GM19438 (cell line): ENCODE data around the gene FRZB.

Experiments used
- ATAC-seq: cut with Tn5 transposase; IDR thresholded peaks from one replicate; pipeline ENCODE4 v1.9.1; 2021; ENCODE audit warnings: low read depth; ENCODE audit not compliant: unreplicated experiment

FRZB gene

DNA sequence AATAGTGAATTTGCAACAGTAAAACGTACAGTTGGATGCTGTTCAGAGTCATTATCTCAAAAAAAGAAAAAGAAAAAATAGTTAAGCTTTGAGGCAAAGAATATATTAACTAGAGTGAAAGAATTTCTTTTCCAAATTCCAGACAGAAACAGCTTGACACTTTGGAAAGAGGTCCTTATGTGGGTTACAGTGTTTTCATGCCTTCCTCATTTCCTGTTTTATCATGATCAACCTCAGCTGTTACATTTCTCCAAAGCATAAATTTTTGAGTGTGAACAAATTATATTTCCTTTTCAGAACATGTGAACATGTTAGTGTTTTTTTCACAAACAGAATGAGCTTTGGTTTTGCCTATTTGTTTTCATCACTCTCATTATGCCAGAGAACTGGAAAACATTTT, 13.6 kb downstream of the FRZB start:
- no peak for ATAC-seq

DNA sequence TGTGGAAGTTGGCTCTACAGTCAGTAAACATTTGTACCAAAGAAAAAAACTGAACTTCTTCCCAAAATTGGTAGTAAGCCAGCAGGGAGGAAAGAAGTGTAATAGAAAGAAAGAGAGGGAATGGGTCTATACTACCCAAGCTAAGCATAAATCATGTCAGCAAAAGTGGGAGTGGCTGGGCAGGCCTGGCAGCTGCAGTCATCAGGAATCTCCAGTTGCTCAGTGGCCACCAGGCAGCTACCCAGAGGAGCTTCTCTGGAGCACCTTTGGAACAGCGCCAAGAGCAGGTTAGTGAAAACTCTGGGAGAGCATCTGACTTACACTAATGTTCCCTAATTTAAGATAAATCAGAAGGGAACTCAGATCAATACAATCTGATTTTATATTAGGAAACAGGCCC, 14.3 kb downstream of the FRZB start:
- no peak for ATAC-seq

DNA sequence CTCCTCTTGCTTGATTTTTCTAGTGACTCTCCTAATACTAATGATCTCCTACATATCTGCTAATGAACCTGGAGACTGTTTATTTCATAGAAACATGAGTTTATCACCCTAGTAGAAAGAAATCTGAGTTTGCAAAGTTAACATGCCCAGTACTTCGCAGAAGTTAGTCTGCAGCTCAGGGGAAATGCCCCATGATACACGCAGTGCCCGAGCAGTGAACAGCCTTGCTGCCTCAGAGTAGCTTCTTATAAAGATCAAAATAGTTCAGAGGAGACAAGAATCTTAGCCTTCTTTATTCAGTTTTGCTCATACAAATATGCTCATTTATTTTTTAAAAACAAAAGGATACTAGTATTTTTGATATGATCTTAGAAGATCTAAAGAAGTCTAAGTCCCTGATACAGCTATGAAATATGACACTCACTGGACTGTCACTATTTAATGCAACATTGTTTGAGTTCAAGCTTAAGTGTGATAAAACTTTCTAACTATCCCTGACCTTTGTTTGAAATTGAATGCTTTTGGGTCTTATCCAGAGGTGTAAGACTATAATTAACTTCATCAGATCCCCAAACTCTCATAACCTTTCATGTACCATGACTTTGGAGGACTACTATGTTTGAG, 20.5 kb downstream of the FRZB start:
- ATAC-seq = no peak

DNA sequence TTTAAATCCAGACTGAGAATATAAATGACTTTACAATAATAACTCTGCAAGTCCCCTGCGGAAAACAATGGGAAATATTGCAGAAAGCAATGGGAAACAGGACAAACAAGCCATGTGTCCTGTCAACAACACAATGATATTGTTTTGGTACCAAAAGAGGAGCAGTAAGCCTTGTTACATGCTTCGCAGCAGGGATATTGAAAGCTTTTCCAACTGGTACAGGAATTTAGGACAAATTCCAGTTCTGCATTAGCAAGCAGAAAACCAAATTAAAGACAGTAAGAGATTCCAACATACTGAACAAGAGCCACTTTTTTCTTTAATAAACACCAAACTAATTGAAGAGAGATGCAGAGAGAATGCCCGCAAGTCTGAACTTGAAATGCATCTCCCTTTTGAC, 30.0 kb downstream of the FRZB start:
- ATAC-seq = no peak

DNA sequence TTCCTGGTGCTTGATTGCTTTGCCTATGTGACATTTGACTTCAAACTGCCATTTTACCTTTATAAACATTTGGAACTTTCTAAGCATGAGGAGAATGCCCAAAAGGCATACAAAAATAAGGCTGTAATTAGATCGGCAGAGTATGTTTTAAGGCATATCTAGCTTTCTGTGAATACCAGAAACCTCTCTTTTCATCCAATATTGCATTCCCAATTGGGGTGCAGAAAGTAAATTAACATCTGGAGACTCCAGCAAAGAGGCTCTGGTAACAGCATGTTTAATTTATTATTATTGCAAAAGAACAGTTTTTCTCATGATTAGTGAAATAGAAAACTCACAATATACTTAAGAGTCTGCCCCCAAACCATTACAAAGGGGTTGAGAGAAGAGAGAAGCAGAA, 32.1 kb downstream of the FRZB start:
- ATAC-seq = no peak

DNA sequence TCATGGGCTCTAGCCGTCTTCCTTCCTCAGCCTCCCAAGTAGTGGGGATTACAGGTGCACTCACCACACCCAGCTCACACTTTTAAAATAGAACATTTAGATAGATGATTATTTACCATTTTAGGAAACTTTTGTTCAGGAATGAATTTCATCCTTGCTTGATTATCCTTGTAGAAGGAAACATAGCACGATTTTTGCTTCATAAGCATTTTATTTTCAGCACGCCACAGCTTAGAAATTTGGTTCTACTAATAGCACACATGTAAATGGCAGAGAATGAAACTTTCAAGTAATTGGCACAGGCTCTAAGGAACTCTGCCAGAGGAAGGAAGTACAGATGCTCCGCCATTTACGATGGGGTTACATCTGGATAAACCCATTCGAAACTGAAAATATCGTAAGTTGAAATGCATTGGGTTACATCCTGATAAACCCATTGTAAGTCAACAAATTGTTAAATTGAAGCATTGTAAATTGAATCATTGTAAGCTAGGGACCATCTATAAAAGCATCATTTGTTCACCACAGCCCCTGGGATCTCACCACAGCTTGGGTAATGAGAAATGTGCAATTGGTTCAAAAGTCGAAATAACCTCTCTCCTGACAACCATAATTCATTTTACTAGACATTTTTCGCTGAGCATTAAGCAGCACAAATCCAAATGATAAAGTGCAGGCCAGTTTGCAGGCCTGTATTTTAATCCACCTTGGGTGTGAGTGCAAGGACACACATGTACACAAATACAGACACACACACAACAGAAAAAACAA, 33.2 kb downstream of the FRZB start:
- ATAC-seq = no peak

DNA sequence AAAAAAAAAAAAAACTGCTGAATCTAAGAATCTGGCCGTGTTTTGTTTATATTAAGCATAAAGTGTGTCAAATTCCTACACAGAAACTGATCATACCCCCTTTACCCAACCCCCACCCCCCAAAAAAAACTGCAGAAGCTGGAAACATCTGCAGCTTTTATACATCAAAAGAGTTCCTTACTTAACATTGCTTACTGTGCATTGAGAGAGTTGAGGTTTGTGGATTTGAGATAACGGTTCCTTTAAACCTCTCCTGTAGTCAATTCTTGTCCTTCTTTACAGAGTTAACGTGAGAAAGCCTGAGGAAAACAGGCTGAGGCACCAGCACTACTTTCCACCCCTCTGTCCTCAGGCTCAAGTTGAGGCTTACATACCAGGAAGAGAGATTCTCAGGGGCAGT, 34.5 kb downstream of the FRZB start:
- ATAC-seq = no peak

DNA sequence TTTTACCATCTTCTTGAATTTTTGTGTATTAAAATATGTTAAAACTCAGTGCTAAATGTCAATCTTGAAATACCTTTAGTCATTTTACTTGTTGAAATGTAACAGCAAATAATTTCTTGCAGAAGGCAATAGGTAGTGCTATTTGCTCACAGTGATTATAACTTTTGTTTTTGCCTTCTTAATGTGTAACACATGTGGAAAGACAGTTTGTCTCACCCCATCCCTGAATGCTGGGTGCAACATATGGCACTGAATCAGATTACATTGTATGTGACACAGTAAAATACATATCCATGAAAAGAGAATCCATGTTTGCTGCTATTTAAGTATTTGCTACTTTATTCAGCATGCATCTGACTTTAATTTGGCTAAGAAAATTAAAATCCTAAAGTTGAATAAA, 35.3 kb downstream of the FRZB start:
- no peak for ATAC-seq

DNA sequence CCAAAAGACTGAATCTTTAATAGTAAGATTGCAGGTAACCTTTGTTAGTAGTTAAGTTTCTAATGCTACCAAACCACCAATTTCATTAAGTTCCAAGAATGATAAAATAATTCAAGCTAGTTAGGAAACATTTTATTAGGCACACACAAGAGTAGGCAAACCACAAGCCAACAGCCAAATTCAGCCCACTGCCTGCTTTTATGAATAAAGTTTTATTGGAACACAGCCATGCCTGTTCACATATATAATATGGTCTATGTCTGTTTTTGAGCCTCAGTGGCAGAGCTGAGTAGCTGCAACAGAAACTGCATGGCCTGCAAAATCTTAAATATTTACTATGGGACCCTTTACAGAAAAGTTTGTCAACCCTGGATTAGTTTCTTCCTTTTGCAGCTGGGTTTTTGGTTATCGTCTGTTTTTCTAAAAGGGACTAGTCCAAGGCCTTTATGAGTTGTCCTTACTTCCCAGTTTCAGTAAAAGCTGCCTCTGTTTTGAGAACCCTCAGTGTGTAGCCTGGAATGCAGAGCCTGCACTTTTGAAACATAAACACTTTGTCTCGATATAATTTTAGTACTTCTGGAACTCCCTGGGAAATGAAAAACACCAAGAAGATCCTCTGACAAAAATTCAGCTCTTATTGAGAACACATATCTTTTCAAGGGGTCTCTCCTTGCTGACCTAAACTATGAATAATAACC, 39.1 kb downstream of the FRZB start:
- no peak for ATAC-seq

DNA sequence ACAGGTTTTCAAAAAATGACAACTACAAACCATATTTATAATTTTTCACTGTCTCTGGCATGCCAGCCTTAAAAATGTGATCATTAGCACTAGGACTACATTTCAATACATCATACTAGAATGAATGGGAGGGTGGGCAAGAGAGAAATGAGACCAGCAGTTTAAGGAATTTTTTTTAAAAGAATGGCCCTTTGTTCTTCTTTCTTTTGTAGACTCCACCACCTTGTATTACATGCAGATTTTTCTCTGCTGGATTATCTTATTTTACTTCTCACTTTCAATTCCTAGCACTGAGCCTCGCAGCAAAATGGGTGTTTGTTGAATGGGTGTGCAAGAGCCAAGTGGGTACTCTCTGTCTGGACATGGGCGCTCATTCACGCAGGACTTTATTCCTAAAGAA, 39.9 kb downstream of the FRZB start:
- ATAC-seq = no peak

DNA sequence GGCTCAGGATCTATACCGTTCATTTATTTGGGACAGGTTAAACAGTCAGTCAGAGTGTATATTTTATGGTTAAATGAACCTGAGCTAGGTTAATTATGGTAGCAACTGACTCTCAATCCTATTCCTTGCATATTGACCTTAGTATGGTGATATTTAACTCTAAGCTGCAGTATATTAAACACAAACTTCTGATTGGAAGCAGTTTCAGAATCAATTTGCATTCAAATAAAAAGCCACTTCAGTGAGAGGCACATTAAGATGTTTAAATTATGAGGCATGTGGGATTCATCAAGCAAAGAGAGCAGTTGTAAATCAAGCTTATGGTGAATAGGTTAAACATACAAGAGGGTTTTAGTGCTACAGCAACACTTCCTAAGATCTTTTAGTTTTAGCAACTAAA, 40.4 kb downstream of the FRZB start:
- ATAC-seq = no peak

DNA sequence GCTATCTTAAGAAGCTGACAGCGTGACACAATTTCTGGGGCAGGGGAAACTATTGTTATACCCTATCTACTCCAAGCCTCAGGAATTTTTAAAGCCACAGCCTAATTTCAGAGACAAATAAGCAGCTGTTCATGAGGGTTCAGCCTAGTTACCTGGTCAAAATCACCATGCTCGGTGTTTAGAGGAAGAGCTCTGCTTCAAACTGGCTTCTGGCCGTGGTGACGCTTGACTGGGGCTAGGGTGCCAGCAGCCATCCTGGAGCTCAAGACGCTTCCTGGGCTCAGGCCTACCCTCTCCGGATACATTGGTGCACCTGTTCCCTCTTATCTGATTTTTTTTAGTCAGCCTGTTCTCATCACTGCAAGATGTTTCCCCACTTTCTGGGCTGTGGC, 41.7 kb downstream of the FRZB start:
- no peak for ATAC-seq

DNA sequence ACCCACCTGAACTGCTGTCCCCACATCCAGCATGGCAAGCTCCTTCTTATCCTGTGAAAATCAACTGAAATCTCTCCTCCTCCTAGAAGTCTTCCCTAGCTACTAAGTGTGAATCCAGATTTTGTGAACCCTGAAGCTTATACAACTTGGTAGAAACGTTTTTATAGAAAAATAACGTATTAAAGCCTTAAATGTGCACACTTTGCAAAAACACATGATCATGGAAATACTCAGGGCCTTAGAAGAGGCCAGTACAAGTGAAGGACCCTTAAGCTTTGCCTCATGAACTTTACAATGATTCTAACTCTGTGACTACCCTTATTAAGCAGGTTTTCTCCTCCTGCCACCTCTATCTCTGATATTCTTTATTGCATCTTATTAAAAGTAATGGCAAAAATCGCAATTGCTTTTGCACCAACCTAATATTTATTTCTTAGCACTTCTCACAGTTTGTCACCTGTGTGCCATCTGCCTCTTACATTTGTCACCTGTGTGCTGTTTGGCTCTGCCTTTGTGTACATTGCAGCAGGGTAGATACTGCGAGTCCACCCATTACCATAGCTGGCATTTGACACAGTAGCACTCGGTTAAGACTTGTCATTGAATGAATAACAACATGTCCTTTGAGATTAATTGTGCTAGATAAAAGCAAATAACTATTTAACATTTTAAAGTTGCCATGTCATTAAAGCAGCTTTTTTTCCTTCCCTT, 42.2 kb downstream of the FRZB start:
- no peak for ATAC-seq

DNA sequence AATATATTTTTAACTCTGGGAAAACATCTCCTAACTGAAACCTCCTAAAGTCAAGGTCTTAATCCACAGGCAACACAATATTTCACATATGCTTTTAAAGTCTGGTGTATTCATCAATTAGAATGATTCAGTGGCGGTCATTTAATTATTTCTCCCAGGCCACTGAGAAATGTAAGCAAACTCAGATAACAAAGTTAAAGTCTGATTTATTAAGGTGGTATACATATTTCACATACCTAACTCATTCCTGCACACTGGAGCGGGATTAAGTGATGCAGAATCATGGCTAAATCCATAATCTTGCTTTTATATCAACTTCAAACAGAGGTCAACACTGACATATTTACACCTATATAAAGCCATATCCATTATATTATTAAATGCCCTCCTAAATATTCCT, 43.7 kb downstream of the FRZB start:
- no peak for ATAC-seq

DNA sequence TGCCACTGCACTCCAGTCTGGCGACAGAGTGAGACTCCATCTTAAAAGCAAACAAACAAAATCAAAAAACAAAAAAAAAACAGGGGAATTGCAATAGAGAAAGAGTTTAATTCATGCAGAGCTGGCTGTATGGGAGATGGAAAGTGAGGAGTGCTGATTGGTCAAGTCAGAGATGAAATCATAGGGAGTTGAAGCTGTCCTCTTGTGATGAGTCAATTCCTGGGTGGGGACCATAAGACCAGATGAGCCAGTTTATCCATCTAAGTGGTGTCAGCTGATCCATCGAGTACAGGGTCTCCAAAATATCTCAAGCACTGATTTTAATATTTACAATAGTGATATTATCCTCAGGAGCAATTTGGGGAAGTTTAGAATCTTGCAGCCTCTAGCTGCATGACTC, 45.3 kb downstream of the FRZB start:
- no peak for ATAC-seq

DNA sequence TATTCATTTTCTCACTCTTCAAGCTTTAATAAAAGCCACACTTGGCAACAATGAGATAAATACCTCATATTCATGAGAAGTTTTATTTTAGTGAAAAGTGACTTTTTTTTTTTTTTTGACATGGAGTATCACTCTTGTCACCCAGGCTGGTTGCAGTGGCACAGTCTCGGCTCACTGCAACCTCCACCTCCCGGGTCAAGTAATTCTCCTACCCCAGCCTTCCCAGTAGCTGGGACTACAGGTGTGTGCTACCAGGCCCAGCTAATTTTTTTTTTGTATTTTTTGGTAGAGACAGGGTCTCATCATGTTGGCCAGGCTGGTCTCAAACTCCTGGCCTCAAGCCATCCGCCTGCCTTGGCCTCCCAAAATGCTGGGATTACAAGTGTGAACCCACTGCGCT, 47.0 kb downstream of the FRZB start:
- no peak for ATAC-seq

DNA sequence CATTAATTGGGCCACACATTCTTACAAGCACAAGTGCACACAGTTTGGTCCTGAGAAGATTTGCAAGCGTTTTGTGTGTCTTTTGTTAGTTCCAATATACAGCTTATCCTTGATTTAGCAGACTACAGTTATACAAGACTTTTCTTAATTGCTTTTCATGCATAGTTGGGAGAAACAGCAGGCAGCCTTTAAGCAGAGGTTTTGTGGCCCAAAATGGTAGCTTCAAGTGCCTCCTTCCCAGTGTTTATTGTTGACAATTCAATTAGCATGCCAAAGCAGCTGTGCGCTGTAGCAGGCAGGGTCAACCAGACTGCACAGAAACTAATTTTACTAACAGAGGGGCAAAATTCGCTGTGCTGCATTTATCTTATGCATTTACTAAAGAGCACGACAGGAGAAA, 47.5 kb downstream of the FRZB start:
- no peak for ATAC-seq

DNA sequence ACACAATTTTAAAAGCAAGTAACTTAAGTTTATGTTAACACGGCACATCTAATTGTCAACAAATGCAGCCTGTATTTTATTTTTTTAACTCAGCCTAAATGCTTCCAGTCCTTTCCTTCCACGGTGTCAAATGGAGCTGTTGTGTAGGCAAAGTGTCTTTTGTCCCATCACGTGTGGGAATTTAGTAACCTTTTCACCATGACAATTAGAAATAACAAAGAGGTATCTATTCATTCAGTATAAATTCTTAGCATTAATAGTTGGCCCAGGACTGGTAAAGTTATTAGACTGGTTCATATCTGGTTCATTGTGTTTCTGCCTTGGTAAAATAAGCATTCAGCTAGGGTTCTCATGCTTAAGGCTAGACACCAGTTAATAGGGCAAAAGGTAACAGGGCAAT, 47.9 kb downstream of the FRZB start:
- ATAC-seq = no peak

DNA sequence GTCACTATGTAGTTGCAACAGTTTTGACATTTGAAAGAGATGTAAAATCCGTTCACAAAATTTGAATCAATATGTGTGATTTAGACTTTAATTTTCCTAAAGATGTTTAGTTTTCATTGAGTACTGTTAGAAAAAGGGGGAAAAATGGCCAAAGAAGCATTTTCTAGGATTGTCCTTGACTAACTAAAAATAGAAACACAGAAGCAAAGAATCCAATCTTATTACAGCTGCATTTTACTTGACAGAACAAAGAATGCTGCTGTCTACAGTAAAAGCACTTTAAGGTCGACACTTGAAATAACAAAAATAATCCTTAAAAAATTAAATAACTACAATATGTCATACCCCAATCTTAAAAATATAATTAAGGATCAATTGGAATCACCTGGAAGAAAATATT, 48.9 kb downstream of the FRZB start:
- no peak for ATAC-seq

DNA sequence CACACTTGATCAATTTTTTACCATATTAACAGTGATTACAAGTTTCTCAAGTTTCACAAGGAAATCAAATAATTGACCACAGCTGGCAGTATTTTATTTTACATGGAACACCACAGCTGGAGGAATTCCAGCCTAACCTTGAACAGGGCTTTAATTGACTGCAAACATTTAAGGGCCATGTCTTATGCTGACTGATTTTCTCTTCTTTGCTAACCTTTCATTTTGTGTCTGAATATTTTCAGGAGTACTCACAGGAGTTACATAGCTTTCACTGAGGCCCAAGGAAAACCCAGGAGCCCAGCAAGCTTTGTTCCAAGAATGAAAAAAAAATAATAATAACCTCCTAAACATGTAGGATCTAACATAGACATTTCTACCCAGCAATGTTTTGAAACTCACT, 49.6 kb downstream of the FRZB start:
- no peak for ATAC-seq

DNA sequence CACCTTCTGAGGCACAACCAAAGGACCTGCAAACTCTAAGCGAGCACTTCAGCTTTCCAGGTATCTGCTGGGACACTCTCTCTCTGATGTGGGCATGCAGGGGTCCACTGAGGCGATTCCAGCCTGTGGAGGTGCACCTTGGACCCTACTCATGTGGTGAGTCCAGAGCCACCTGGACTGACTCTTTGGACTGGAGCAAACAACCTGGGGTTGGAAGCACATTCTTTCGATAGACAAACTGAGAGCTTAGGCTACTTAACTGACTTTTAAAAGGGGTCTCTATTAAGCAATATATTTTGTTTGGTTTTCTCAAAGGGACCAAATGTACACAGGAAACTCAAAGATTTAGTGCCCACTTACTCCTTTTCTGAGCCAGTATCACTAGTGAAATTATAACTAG, 51.6 kb downstream of the FRZB start:
- no peak for ATAC-seq
